GM19452 (cell line): ENCODE results near the gene SNRNP25.

Source experiments
- ATAC-seq: cut with Tn5 transposase; IDR thresholded peaks from one replicate; pipeline ENCODE4 v1.9.1; 2021; ENCODE audit not compliant: unreplicated experiment

The SNRNP25 gene

GRCh38 chr16:77273-77806 is 23.7 kb downstream of the SNRNP25 start:
- ATAC-seq, result peak; percentile 10

DNA sequence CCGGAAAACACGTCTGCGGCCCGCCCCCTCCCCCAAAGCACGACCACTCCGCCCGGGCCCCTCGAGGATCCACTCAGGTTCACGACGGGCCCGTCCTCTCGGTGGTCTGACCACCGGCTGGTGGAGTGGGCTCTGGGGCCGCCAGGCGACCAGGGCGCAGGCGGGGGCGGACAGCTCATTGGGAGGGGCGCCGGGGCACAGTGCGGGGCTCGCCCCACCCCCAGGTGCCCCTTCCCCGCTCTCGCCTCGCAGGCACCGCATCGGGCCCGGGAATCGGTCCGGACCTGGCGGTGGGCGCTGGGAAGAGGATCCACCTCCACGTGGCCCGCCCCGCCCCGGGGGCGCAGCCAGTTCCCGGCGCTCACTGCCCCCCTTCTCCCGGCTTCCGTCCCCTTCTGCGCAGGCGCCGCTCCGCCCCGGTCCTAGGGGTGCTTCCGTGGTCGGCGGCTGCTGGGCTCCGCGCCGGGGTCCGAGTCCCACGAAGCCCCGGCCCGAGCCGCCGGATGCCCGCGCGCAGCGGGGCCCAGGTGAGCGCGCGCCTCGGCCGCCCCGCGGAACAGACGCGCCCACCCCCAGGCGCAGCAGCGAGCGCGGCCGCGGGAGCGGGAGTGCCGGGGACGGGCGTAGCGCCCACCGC is 24.3 kb downstream of the SNRNP25 start, which contains the start of gene MPG:
MPG (plus strand) TSS at position 419 of the 637 bp plus-strand sequence; CDS start at position 504, 85 bp downstream.
- peak; percentile 59 for ATAC-seq

- ATAC-seq, result peak; percentile 23
Observed at GRCh38 chr16:78444-79150, 25.0 kb downstream of the SNRNP25 start.

- no peak for ATAC-seq
Observed at GRCh38 chr16:79151-80054, 25.8 kb downstream of the SNRNP25 start.

DNA sequence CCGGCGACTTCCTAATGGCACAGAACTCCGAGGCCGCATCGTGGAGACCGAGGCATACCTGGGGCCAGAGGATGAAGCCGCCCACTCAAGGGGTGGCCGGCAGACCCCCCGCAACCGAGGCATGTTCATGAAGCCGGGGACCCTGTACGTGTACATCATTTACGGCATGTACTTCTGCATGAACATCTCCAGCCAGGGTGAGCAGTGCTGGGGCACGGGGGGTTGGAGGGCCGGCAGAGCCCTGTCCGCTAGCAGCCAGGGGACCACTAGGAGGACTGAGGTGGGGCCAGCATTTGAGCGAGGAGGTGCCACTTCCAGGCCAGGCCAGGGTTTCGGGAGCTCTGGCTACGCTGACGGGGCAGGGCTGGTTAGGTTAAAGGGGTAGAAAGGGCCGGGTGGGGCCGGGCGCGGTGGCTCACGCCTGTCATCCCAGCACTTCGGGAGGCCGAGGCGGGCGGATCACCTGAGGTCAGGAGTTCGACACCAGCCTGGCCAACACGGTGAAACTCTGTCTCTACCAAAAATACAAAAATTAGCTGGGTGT is 29.5 kb downstream of the SNRNP25 start:
- ATAC-seq, result no peak

- no peak for ATAC-seq
Observed at GRCh38 chr16:83781-84615, 30.4 kb downstream of the SNRNP25 start.

DNA sequence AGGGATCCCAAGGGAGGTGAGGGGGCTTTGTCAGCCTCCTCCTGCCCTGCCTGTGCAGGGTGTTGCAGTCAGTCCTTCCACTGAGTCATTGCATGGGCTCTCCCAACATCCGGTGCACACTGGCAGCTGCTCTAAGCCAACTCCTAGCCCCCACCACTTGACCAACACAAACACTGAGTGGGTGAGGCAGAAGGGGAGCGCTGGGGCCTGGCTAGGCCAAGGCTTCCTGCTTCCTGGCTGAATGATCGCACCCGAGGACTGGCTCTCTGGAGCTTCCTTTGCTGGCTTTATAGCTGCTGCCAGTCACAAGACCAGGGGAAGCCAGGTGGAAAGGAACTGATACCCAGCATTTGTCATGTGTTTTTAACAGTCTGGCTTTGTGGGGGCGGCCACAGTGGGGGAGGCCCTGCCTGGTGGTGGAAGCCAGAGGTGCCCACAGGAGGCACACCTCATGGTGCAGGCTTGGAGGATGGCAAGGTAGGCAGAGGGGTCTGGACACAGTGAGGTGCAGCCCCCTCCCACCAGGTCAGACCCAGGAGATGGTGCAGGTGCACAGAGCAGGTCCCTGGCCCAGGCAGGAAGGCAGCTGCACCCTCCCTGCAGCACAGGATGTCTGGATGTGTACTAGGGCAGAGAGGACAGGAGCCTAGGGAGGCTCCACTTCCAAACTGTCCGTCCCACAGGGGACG is 31.2 kb downstream of the SNRNP25 start:
- ATAC-seq, result peak; percentile 72

GRCh38 chr16:85407-85782 is 31.8 kb downstream of the SNRNP25 start:
- no peak for ATAC-seq

DNA sequence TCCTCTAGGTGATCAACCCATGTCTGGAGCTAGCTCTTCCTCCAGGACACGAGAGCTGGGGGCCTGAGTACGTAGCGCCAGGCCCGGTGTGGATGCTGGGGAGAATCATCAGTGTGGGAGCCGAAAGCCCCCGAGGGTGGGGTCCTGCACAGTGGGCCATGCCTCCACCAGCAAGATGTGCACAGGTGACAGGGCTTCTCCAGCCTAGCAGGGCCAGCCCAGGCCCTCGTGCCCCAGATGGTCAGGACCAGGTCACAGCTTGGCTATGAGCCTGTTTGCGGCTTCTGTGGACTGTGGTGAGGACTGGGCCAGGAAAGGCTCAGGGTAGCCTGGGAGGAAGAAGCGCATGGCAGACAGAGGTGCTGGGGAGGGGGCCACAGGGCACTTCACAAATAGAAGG is 32.2 kb downstream of the SNRNP25 start:
- ATAC-seq, result no peak

GRCh38 chr16:86483-86952 is 32.9 kb downstream of the SNRNP25 start:
- no peak for ATAC-seq

GRCh38 chr16:88613-89012 is 35.0 kb downstream of the SNRNP25 start:
- no peak for ATAC-seq

DNA sequence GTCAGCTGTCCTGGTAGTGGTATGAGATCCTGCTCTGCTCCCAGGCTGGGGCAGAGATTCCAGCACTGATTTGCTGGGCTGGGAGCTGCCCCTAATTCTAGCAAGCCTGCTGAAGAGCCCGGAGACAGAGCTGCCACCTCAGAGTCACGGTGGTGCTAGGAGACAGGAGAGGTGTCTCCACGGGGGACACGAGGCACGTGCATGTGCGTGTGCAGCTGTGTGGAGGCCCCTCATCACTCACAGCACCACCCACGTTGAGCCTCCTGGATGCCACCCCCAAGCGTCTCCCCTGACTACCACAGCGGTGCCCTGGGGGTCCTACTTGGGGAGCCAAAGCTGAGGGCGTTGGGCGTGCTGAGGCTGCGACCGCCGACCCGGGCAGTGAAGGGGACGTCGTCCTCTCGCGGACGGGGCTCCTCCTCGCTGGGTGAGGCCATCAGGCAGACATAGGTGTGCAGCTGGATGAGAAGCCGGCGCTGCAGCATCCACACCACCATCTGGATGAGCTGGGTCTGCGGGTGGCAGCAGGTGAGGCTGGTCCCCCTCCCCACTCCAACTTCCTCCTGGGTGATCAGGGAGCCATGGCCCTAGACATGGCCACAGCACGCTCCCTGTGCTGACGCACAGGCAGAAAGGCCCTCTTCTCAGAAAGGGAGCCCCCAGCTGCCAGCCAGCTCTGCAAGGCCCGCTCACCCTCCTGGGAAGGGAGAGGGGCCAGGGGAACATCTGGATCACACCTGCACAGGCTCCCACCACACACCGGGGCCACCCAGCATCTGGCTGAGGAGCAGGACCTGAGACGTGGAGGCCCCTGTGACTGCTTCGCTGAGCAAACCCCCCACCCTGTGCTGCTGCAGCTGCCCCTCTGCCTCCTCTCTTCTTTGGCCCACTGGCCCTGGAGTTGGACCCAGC is 36.0 kb downstream of the SNRNP25 start:
- ATAC-seq, result no peak

GRCh38 chr16:91484-91883 is 37.9 kb downstream of the SNRNP25 start:
- no peak for ATAC-seq

DNA sequence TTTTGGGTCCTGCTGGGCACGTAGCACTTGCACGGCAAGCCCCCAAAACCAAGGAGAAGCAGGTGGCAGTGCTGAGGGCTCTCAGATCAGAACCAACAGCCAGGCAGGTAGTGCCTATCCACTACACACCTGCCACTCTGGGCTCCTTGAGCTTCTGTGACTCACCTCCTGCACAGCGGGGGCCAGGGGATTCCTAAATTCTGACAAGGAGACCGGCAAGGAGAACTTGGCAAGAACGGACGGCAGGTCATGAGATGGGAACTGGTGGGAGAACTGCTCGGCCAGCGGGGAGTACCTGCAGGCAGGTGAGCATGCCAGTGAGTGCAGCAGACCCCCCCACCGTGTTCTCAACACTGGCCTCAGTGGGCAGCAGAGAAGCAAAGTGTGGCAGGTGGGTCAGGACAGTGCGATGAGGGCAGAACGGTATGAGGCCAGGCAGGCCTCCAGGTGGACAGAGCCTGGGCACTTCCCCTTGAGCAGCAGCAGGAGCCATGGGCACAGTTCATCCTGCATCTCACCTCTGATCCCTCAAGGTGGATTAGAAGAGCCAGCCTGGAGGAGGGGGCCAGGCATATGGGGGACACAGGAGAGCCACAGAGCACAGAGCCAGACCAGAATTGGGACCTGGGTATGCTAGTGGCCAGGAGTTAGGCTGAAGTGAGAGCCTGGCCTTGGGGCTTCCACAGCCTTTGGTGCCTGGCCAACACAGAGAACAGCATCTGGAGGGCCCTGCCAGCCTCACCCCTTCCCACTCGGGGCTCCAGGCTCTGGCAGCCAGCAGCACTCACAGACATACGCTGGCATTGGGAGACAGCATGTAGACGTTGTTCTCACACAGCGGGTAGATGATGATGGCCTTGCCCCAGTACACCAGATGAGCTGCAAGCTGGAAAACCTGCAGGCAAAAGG is 39.1 kb downstream of the SNRNP25 start:
- ATAC-seq, result no peak

DNA sequence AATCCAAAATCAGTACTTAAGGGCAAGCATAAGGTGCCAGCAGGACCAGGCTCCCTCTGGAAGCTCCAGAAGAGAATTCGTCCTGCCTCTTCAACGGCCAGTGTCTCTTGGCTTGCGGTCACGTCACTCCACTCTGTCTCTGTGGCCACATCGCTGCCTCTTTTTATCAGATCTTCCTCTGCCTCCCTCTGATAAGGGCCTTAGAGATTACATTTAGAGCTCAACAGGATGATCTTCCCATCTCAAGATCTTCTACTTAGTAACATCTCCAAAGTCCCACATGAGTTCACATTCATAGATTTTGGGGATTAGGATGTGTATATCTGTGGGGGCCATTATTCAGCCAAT is 41.3 kb downstream of the SNRNP25 start:
- no peak for ATAC-seq

DNA sequence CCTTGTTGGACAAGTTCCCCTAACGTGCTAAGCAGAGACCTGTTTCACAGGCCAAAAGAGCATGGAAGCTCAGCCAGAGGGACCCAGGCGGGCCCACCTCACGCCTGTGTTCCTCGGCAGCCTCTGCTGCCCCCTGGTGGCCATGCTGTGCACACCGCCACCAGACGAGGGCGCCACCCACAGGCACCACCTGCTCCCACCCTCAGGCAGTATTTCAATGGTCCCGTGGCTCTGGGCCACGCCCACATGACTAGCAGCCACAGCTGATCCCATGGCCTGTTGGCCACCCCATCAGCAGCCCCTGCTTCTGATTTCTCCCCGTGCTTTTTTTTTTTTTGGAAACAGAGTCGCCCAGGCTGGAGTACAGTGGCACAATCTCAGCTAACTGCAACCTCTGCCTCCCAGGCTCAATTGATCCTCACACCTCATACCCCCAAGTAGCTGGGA is 43.3 kb downstream of the SNRNP25 start:
- no peak for ATAC-seq

- no peak for ATAC-seq
Observed at GRCh38 chr16:97822-98221, 44.2 kb downstream of the SNRNP25 start.
